Transverse colon (tissue), 4 donors: ENCODE data around the gene CACNA1A. TPM values are rescaled to one million over a fixed set of nuclear protein-coding genes. Genes with fewer than 3 reads are reported as not detected.

Source experiments
- DNase-seq: peaks from one replicate; pipeline ENCODE4 v3.0.0-alpha.2; 2019
- H3K27ac ChIP-seq, 4 donors: fragments of 200-600 bp; sonication (generic); 2 replicates each; pipeline ENCODE4 v1.5.1; 2016 to 2018; ENCODE audit warnings: inconsistent platforms in 4 of 4
- H3K27me3 ChIP-seq: fragments of 200-600 bp; sonication (generic); 2 replicates; pipeline ENCODE4 v1.5.1; 2017; ENCODE audit warnings: inconsistent platforms
- H3K36me3 ChIP-seq, 4 donors: fragments of 200-600 bp; sonication (generic); 2 replicates each; pipeline ENCODE4 v1.5.1; 2017 to 2019; ENCODE audit warnings: inconsistent platforms in 4 of 4
- H3K4me1 ChIP-seq, 4 donors: fragments of 200-600 bp; sonication (generic); 2 replicates each; pipeline ENCODE4 v1.5.1; 2017 to 2020; ENCODE audit warnings: inconsistent platforms in 4 of 4
- H3K4me3 ChIP-seq, 4 donors: fragments of 200-600 bp; sonication (generic); 1 replicate in 1 of 4; 2 replicates in 3 of 4; pipeline versions ENCODE4 v1.5.1 to v1.6.1; 2017 to 2019; ENCODE audit warnings: inconsistent platforms in 4 of 4
- H3K9me3 ChIP-seq, 2 donors: fragments of 200-600 bp; sonication (generic); 2 replicates each; pipeline ENCODE4 v1.5.1; 2017 to 2019; ENCODE audit warnings: inconsistent platforms in 2 of 2
- CTCF ChIP-seq, 5 experiments: fragments of 200-600 bp in 3 of 5; fragments of 450-650 bp in 2 of 5; sonication (generic) in 3 of 5; IDR thresholded peaks; 1 replicate in 2 of 5; 2 replicates in 3 of 5; pipeline ENCODE4 v1.5.1; 2016 to 2017; ENCODE audit warnings: antibody characterized with exemption in 5 of 5, inconsistent platforms in 3 of 5, mild to moderate bottlenecking in 2 of 5, moderate library complexity in 1 of 5
- EP300 ChIP-seq: sonication (generic); formaldehyde crosslinking; IDR thresholded peaks from one replicate; pipeline ENCODE4 v1.6.1; 2017; ENCODE audit warnings: antibody characterized with exemption, low read depth
- POLR2A ChIP-seq: fragments of 450-650 bp; IDR thresholded peaks from one replicate; pipeline ENCODE4 v1.6.1; 2016; ENCODE audit warnings: antibody characterized with exemption, mild to moderate bottlenecking, moderate library complexity
- POLR2AphosphoS5 ChIP-seq, 3 donors: sonication (generic); formaldehyde crosslinking; IDR thresholded peaks; one replicate each; pipeline ENCODE4 v1.6.1; 2016; ENCODE audit warnings: antibody characterized with exemption in 3 of 3
- WGBS, 2 donors: methylation state at CpG; one replicate each; pipeline ENCODE4 v1.1.5; 2018; ENCODE audit warnings: low coverage in 1 of 2; 5-methylcytosine and 5-hydroxymethylcytosine counted together
- in situ Hi-C, 4 donors: fragments of 200-750 bp; cut with MboI; loops; one replicate each; pipeline versions ENCODE4 v1.15.0 to v1.15.1; 2017; ENCODE audit warnings: low sequenced_read_pairs in 3 of 4, low pct_ligation_motif_present in 1 of 4, low pct_unique_long_range_greater_than_20kb in 1 of 4
- intact Hi-C: fragments of 100-400 bp; cut with DNase I; formaldehyde crosslinking; loops from one replicate; pipeline ENCODE4 v1.15.1; 2023; ENCODE audit warnings: low total_unique reads
- total RNA-seq, 4 donors: library from RNA; depleted of rRNA; stranded (reverse); fragments of >200 nt; gene quantifications; one replicate each; pipeline ENCODE4 v1.1.0, GENCODE V29; 2016

The CACNA1A gene
- total RNA-seq, 4 donors from 2014 or later = 2.9 to 15.7 (median 5.2) TPM

GRCh38 chr19:13451434-13451995 is 54.8 kb downstream of the CACNA1A start:
- H3K27ac ChIP-seq = no peak overlapping the region
- no peaks in the 10 kb centered on the region for H3K27me3 ChIP-seq
- intact Hi-C loops = no loop called here
- peaks cover 7 to 16% of the 10 kb centered on the region in 2 donors for H3K9me3 ChIP-seq
- no peaks in the 10 kb centered on the region for H3K4me1 ChIP-seq
- no peak overlapping the region for H3K4me3 ChIP-seq
- WGBS, 2 donors = 67 to 75% methylated on average over 1 to 4 of the region's 4 CpGs
- no peaks in the 10 kb centered on the region for H3K36me3 ChIP-seq
- in situ Hi-C loops = no loop called here
- TF ChIP-seq POLR2AphosphoS5 (IDR thresholded peaks at IDR 0.05) (no peak), EP300 (no peak), POLR2A (no peak), CTCF (IDR thresholded peaks at IDR 0.05) (no peak)
- no peak for DNase-seq

- Histone ChIP-seq H3K27me3 (peaks cover 3% of the 10 kb centered on the region), H3K9me3 (peaks cover 7 to 16% of the 10 kb centered on the region in 2 donors), H3K4me1 (no peaks in the 10 kb centered on the region), H3K4me3 (no peak overlapping the region), H3K27ac (no peak overlapping the region), H3K36me3 (no peaks in the 10 kb centered on the region)
- no peak for TF ChIP-seq POLR2A
- no peak for TF ChIP-seq EP300
- TF ChIP-seq CTCF (IDR thresholded peaks at IDR 0.05) = no peak
- TF ChIP-seq POLR2AphosphoS5 (IDR thresholded peaks at IDR 0.05) = no peak
- WGBS, 2 donors = 72 to 88% methylated on average over 6 of the region's 6 CpGs
- intact Hi-C loops (no loop called here), in situ Hi-C loops (no loop called here)
- DNase-seq = no peak
These were observed 58.3 kb downstream of the CACNA1A start for GRCh38 chr19:13447978-13448377.

DNA sequence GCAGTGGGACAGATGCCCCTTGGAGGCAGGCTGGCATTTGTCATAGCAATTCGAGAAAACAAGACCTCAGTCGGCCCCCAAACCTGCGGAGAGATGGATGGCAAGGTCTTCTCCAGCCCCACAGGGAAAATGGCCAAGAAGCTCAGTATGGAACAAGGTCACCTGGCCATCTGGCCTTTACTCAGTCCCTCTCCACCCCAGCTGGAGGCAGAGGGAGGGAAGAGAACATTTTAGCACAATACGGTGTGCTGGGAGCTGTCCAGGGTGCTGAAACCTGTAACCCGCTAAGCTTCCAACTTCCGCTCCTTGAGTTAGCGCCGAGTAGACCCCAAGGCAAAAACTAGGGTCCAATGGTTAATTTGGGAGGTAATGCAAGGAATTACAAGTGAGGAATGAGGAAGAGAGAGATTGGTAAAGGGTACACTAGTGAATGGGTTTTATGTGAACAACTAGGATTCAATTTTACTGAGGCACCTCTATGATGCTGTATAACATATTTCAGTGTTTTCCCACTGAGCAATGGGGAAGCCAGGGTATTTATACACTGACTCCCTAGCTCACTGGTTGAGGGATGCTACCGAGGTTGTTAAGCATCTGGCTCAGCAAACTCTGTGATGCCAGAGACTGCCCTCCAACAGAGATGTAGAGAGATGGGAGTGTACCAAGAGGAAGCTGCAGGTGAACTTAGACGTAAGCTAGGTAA is 64.3 kb downstream of the CACNA1A start:
- no peaks in the 10 kb centered on the region for H3K4me1 ChIP-seq
- H3K9me3 ChIP-seq = no peaks in the 10 kb centered on the region
- H3K4me3 ChIP-seq = no peak overlapping the region
- TF ChIP-seq POLR2AphosphoS5 (IDR thresholded peaks at IDR 0.05) (no peak), EP300 (no peak), POLR2A (no peak), CTCF (IDR thresholded peaks at IDR 0.05) (no peak)
- H3K27me3 ChIP-seq = peaks cover 3% of the 10 kb centered on the region
- WGBS, 2 donors = 5 to 52% methylated on average over 4 to 10 of the region's 10 CpGs
- in situ Hi-C loops = no loop called here
- no peaks in the 10 kb centered on the region for H3K36me3 ChIP-seq
- DNase-seq = peak; percentile 20
- H3K27ac ChIP-seq = no peak overlapping the region
- intact Hi-C loops = no loop called here

DNA sequence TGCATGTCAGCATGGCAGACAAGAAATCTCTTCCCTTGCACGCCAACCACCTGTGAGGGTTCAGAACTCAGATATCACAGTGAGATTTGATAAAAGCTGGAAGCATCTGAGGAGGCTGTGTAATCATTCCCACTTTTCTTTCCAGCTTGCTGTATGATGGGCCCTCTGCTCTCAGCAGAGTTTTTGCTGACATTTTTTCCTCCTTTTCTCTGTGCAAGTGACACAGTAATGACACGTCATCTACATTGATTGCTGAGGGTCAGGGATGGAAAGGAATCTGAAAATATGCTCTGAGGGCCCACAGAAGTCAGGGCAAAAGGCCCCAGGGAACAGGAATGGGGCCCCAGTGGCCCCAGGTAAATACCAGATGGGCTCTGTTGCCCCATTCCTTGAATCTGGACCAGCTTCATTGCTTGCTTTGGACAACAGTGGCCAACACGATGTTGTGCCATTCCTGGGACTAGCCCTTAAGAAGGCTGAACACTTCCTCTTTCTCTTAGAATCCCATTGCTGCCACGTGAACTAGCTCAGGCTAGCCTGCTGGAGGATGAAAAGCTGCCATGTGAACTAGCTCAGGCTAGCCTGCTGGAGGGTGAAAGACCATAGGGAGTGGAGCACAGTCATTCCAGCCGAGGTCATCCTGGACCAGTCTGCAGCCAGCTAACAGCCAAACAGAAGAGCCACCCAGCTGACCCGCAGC is 68.2 kb downstream of the CACNA1A start:
- H3K4me3 ChIP-seq = no peak overlapping the region
- no peaks in the 10 kb centered on the region for H3K36me3 ChIP-seq
- TF ChIP-seq POLR2A (no peak), POLR2AphosphoS5 (IDR thresholded peaks at IDR 0.05) (no peak), EP300 (no peak), CTCF (IDR thresholded peaks at IDR 0.05) (no peak)
- in situ Hi-C loops = no loop called here
- no peaks in the 10 kb centered on the region for H3K4me1 ChIP-seq
- intact Hi-C loops = no loop called here
- no peaks in the 10 kb centered on the region for H3K9me3 ChIP-seq
- WGBS, 2 donors = 70 to 76% methylated on average over 2 to 6 of the region's 6 CpGs
- H3K27ac ChIP-seq = no peak overlapping the region
- no peak for DNase-seq
- H3K27me3 ChIP-seq = no peaks in the 10 kb centered on the region
